Endothelial cell (in vitro differentiated cells): ENCODE results near the gene RRAS2. TPM values are rescaled to one million over a fixed set of nuclear protein-coding genes. Genes with fewer than 3 reads are reported as not detected.
A peak's percentile ranks its signal among the peaks of the same experiment; 100 is the strongest.

Experiments used
- DNase-seq: peaks from one replicate; pipeline ENCODE4 v3.0.0; 2021; ENCODE audit warnings: low spot score
- H3K27ac Mint-ChIP-seq: one replicate; pipeline ENCODE4 v1.8.0; 2021; ENCODE audit warnings: mixed read lengths, inconsistent platforms; ENCODE audit not compliant: unreplicated experiment
- H3K27me3 Mint-ChIP-seq: one replicate; pipeline ENCODE4 v1.8.0; 2021; ENCODE audit warnings: mild to moderate bottlenecking, moderate library complexity, mixed read lengths, inconsistent platforms; ENCODE audit not compliant: unreplicated experiment
- H3K36me3 Mint-ChIP-seq: one replicate; pipeline ENCODE4 v1.8.0; 2021; ENCODE audit warnings: mild to moderate bottlenecking, low read depth, mixed read lengths, inconsistent platforms; ENCODE audit not compliant: unreplicated experiment
- H3K4me1 Mint-ChIP-seq: one replicate; pipeline ENCODE4 v1.8.0; 2021; ENCODE audit warnings: mild to moderate bottlenecking, mixed read lengths, inconsistent platforms; ENCODE audit not compliant: unreplicated experiment
- H3K4me3 Mint-ChIP-seq: one replicate; pipeline ENCODE4 v1.8.0; 2021; ENCODE audit warnings: mild to moderate bottlenecking, mixed read lengths, inconsistent platforms; ENCODE audit not compliant: unreplicated experiment
- H3K9me3 Mint-ChIP-seq: one replicate; pipeline ENCODE4 v1.8.0; 2021; ENCODE audit warnings: mixed read lengths, inconsistent platforms; ENCODE audit not compliant: unreplicated experiment
- CTCF ChIP-seq: fragments of 200-600 bp; sonication (generic); IDR thresholded peaks from one replicate; pipeline ENCODE4 v1.5.0; 2021; ENCODE audit warnings: antibody characterized with exemption; ENCODE audit not compliant: unreplicated experiment
- total RNA-seq: library from RNA; stranded (reverse); fragmentation: NEBNext Ultra II Directional; extraction: Animal tissue kit (Norgen Biotek cat#: 25700); gene quantifications from one replicate; pipeline ENCODE4 v1.2.1, GENCODE V29; 2021; ENCODE audit not compliant: unreplicated experiment

Gene RRAS2
- total RNA-seq, 1 donor from 2014 or later, result 59.6 TPM

DNA sequence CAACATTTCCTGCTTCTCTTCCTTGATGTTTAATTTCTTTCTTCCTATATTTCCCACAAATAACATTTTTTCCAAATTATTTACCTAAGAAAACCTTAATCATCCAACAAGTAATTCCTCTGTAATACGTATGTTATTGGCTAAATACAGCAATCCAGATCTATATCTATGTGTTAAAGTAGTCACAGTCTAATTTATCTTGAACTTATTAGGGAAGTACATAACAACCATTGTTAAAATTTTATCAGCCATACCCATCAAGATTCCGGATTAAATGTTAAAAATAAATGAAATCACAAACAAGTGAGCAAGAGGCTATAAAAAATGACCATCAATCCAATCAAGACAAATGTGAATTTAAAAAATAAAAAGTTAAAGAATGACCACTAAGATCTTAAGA is 36.5 kb downstream of the RRAS2 start:
- DNase-seq, result no peak
- TF ChIP-seq CTCF, result no peak
- Mint-ChIP-seq H3K36me3 (no peaks in the 10 kb centered on the region), H3K4me1 (peaks cover 64% of the 10 kb centered on the region), H3K4me3 (no peak overlapping the region), H3K27ac (peak overlapping the region; percentile 79), H3K9me3 (no peaks in the 10 kb centered on the region), H3K27me3 (no peaks in the 10 kb centered on the region)

- no peak for DNase-seq
- Mint-ChIP-seq H3K9me3 (no peaks in the 10 kb centered on the region), H3K4me1 (peaks cover 63% of the 10 kb centered on the region)
Observed at GRCh38 chr11:14320020-14320419, 39.0 kb downstream of the RRAS2 start.

GRCh38 chr11:14318581-14318981 is 40.4 kb downstream of the RRAS2 start:
- Mint-ChIP-seq H3K36me3 (no peaks in the 10 kb centered on the region), H3K27me3 (no peaks in the 10 kb centered on the region), H3K4me1 (peaks cover 65% of the 10 kb centered on the region), H3K27ac (peak overlapping the region; percentile 91), H3K4me3 (no peak overlapping the region), H3K9me3 (no peaks in the 10 kb centered on the region)
- DNase-seq, result no peak
- TF ChIP-seq CTCF, result no peak

More at GRCh38 chr11:14320020-14320419, 39.0 kb downstream of the RRAS2 start:
- peak overlapping the region; percentile 24 for H3K27ac Mint-ChIP-seq
- no peak overlapping the region for H3K4me3 Mint-ChIP-seq
- H3K27me3 Mint-ChIP-seq, result no peaks in the 10 kb centered on the region
- no peaks in the 10 kb centered on the region for H3K36me3 Mint-ChIP-seq
- TF ChIP-seq CTCF, result no peak

- DNase-seq, result no peak
- Mint-ChIP-seq H3K9me3 (no peaks in the 10 kb centered on the region), H3K27me3 (no peaks in the 10 kb centered on the region), H3K4me3 (no peak overlapping the region), H3K27ac (peak overlapping the region; percentile 83), H3K36me3 (no peaks in the 10 kb centered on the region), H3K4me1 (peaks cover 62% of the 10 kb centered on the region)
- no peak for TF ChIP-seq CTCF
Observed at GRCh38 chr11:14317659-14318325, 41.2 kb downstream of the RRAS2 start.

- no peaks in the 10 kb centered on the region for H3K9me3 Mint-ChIP-seq
- no peak for TF ChIP-seq CTCF
- no peak for DNase-seq
- H3K4me3 Mint-ChIP-seq, result no peak overlapping the region
- H3K4me1 Mint-ChIP-seq, result peaks cover 48% of the 10 kb centered on the region
- H3K27me3 Mint-ChIP-seq, result no peaks in the 10 kb centered on the region
- H3K36me3 Mint-ChIP-seq, result no peaks in the 10 kb centered on the region
- no peak overlapping the region for H3K27ac Mint-ChIP-seq
Observed at GRCh38 chr11:14315130-14315529, 43.9 kb downstream of the RRAS2 start.
